Stimulated activated naive CD8-positive, alpha-beta T cell treated with anti-CD3 and anti-CD28 coated beads, Interleukin-15, amount 100 ng/mL, for 72 hours (primary cell): ENCODE results near the gene TP53TG5.
A peak's percentile ranks its signal among the peaks of the same experiment; 100 is the strongest.

Source experiments
- ATAC-seq: fragments of 150-1000 bp; cut with Tn5 transposase; 2 replicates; pipeline ENCODE4 v1.10.0; 2021; ENCODE audit warnings: mild to moderate bottlenecking, moderate library complexity
- DNase-seq, 2 donors: peaks; one replicate each; pipeline ENCODE4 v3.0.0; 2021 to 2022
- H3K27ac Mint-ChIP-seq, 2 donors: one replicate each; pipeline ENCODE4 v1.8.0; 2022; ENCODE audit warnings: mild to moderate bottlenecking in 2 of 2, mixed read lengths in 2 of 2, moderate library complexity in 2 of 2
- H3K27me3 Mint-ChIP-seq: one replicate; pipeline ENCODE4 v1.8.0; 2022; ENCODE audit warnings: mixed read lengths
- H3K4me1 Mint-ChIP-seq: one replicate; pipeline ENCODE4 v1.8.0; 2022; ENCODE audit warnings: mild to moderate bottlenecking, mixed read lengths
- H3K4me3 Mint-ChIP-seq, 2 donors: one replicate each; pipeline ENCODE4 v1.8.0; 2022; ENCODE audit warnings: mild to moderate bottlenecking in 2 of 2, mixed read lengths in 2 of 2, moderate library complexity in 1 of 2
- H3K9me3 Mint-ChIP-seq, 2 donors: one replicate each; pipeline ENCODE4 v1.8.0; 2022; ENCODE audit warnings: mixed read lengths in 2 of 2

The TP53TG5 gene

DNA sequence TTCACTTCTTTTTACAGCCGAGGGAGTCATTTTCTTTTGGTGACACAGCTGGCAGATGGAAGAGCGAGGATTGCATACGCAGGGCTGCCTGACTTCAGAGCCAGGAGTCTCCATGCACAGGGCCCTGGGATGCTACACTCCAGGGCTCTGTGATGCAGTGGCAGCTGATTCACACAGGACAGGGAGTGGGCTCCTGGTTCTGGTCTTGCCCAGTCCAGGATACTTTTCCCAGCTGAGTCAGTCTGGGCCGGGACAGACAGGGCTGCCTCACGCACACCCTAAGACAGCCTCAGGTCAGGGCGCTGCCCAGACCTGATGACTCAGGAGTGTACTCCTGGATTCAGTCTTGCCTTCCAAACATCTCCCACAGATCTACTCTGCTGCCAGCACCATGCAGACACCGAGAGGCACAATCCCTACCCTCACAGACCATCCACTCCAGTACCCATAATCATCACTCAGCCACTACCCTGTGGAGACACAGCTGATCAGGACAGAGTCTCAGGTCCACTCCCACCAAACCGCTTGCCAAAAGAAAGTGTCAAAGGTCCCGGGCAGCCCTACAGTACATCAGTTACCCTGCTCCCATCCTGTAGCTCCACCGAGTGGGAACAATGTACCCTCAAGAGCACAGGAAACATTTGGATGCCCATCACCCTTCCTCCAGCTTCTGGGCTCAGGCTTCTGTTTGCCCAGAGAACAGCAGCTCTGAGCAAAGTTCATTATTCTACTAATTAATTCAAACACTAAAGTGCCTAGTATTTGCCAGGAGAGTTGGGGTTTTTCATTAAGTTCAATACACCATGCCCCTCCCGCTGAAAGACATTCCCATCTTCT, 41.4 kb downstream of the TP53TG5 start:
- Mint-ChIP-seq H3K4me3 (no peak overlapping the region), H3K27ac (peak overlapping the region in 1 of 2 donors; percentile 44), H3K27me3 (no peaks in the 10 kb centered on the region), H3K4me1 (peaks cover 8% of the 10 kb centered on the region), H3K9me3 (no peaks in the 10 kb centered on the region)
- no peak for DNase-seq
- ATAC-seq = no peak

DNA sequence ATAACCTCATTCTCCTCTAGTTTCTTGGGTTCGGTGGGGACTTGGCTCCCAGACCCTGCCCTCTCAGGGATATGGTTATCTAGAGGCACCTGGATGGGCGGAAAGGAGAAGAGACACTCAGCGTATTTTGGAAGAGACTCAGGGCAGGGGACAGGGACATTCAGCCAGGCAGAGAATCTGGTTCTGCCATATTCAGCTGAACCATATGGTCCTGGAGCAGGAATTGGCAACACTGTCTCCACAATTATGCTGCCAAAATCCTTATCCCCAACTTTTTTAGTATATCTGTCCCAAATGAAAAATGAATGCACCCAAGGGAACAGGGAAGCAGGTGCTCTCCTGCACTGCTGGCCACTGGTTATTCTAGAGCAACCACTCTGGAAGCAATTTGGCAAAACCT, 47.6 kb downstream of the TP53TG5 start:
- Mint-ChIP-seq H3K9me3 (no peaks in the 10 kb centered on the region), H3K4me1 (no peaks in the 10 kb centered on the region), H3K4me3 (no peak overlapping the region), H3K27me3 (no peaks in the 10 kb centered on the region), H3K27ac (no peak overlapping the region)
- no peak for ATAC-seq
- DNase-seq = no peak

DNA sequence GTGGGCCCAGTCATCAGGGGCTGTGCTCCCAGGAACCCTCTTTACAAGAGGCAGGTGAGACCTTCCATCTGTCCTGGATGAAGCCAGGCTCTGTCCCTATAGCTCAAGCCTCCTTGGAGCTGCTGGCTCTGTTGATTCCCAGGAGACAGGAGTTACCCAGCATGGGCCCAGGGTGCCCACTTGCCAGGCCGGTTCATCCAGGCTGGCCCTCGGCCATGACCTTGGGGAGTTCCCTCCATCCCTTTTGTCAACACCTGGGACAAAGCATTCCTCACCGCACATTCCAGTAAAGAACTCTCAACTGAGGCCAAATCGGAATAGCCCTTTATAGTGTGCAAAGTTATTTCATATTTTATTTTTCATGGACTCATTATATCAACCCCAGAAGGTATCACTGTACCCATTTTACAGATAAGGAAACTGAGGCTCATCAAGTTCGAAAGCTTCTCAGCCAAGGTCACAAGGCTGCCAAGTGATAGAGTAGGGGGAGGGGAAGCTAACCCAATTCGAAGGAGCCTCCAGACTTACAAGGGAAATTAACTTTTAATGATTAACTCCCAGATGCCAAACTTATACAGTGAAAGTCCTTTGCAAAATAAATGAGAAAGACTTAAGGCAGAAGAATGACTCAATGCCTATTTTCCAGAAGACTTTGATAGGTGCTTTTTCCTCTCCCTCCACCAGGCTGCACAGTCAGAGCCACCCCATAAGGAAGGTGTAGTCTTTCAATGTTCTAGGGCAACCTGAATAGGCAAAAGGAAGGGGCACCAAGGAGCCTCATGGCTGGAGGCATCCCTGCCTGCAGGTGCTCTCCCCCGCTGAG, 48.4 kb downstream of the TP53TG5 start:
- DNase-seq (no peak), ATAC-seq (no peak)
- no peak overlapping the region for H3K4me3 Mint-ChIP-seq
- H3K9me3 Mint-ChIP-seq = no peaks in the 10 kb centered on the region
- no peaks in the 10 kb centered on the region for H3K4me1 Mint-ChIP-seq
- H3K27me3 Mint-ChIP-seq = no peaks in the 10 kb centered on the region
- H3K27ac Mint-ChIP-seq = no peak overlapping the region

DNA sequence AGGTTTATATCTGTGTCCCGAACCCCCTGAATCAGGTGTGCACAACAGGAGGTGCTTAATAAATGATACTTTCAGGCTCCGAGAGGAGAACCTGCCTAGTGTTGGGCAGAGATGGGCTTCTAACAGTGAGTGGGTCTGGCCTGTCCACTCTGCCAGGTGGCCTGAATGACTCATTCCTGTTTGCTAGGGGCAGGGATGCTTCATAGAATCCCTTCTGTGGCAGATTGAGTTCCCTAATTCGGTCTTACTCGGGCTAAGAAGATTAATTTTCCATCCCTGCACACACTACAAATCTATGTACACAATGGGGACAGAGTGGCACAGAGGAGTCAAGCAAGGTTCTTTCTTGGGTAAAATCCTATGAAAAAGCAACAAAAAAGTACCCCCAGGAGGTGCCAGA, 49.7 kb downstream of the TP53TG5 start:
- H3K9me3 Mint-ChIP-seq = no peaks in the 10 kb centered on the region
- no peak overlapping the region for H3K27ac Mint-ChIP-seq
- H3K27me3 Mint-ChIP-seq = no peaks in the 10 kb centered on the region
- H3K4me3 Mint-ChIP-seq = no peak overlapping the region
- H3K4me1 Mint-ChIP-seq = no peaks in the 10 kb centered on the region
- DNase-seq (no peak), ATAC-seq (no peak)

DNA sequence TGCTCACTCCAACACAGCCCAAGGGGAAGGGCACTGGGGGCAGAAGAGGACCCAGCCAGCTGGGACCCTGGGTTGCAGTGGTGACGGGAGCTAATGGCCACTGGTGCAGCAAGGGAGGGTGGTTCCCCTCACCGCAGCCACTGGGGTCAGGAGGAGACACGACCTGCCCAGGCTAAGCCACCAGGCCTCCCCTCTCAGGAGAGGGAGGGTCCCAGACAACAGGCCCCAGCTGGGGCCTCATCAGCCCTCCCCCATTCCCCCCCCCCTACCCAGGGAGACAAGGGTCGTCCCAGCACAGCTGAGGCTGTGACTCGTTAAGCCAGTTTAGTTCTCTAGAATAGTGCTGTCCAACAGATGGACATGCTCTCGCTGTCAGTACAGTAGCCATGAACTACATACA, 52.8 kb downstream of the TP53TG5 start:
- no peak for DNase-seq
- ATAC-seq = no peak
- no peak overlapping the region for H3K27ac Mint-ChIP-seq
- no peak overlapping the region for H3K4me3 Mint-ChIP-seq
- no peaks in the 10 kb centered on the region for H3K27me3 Mint-ChIP-seq
- peaks cover 17% of the 10 kb centered on the region for H3K4me1 Mint-ChIP-seq
- H3K9me3 Mint-ChIP-seq = no peaks in the 10 kb centered on the region

DNA sequence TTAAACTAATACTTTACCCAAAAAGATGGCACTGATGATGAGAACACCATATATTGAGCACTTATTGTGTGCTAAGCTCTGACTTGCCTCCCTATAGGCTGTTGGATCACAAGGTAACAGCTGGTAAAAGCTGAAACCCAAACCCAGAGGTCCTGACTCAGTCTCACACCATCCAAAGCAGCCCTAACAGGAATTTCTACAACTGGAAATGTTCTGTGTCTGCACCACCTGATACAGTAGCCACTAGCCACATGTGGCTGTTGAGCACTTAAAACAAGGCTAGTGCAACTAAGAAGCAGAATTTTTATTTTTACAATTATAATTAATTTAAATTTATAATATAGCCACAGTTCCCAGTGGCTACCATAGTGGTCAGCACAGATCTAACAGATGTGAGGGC, 54.4 kb downstream of the TP53TG5 start:
- DNase-seq (no peak), ATAC-seq (no peak)
- no peaks in the 10 kb centered on the region for H3K27me3 Mint-ChIP-seq
- no peak overlapping the region for H3K4me3 Mint-ChIP-seq
- H3K4me1 Mint-ChIP-seq = peaks cover 34% of the 10 kb centered on the region
- no peak overlapping the region for H3K27ac Mint-ChIP-seq
- H3K9me3 Mint-ChIP-seq = no peaks in the 10 kb centered on the region

DNA sequence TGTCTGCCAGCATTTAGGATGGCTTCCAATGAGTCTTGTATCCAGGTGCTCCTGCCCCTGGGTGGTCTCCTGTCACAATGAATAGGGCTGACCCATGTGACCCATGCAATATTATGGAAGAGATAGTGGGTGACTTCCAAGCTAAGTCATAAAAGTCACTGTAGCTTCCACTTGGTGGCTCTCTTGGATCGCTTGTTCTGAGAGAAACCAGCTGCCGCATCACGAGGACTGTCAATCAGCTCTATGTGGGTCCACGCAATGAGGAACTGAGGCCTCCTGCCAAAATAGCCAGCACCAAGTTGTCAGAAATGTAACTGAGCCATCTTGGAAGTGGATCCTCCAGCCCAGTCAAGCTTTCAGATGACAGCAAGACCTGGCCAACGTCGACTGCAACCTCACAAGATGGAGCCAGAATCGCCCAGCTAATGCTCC, 55.2 kb downstream of the TP53TG5 start:
- Mint-ChIP-seq H3K4me3 (no peak overlapping the region), H3K27me3 (peaks cover under 1% of the 10 kb centered on the region), H3K4me1 (peaks cover 41% of the 10 kb centered on the region), H3K9me3 (no peaks in the 10 kb centered on the region), H3K27ac (no peak overlapping the region)
- DNase-seq = no peak
- no peak for ATAC-seq
